SK-N-MC (cell line): ENCODE results near the gene GOLGA8A.
"Not testable (repeated sequence)": the region's sequence is repeated elsewhere in the genome, so short reads cannot be mapped to it uniquely, and the experiment has no call there.

ENCODE experiments used
- EZH2 ChIP-seq: fragments of 200-600 bp; sonication (generic); IDR thresholded peaks from one replicate; pipeline ENCODE4 v1.6.1; 2017; ENCODE audit warnings: antibody characterized with exemption
- FOXP2 ChIP-seq: optimal IDR thresholded peaks from 2 replicates; pipeline ENCODE3; 2011; ENCODE audit warnings: mild to moderate bottlenecking, moderate library complexity; ENCODE audit not compliant: insufficient read depth; ENCODE audit errors: extremely low read length, control extremely low read depth
- POLR2AphosphoS5 ChIP-seq: IDR thresholded peaks from 2 replicates; pipeline ENCODE4 v1.6.1; 2012; ENCODE audit warnings: mild to moderate bottlenecking, low read depth, low read length, borderline replicate concordance

DNA sequence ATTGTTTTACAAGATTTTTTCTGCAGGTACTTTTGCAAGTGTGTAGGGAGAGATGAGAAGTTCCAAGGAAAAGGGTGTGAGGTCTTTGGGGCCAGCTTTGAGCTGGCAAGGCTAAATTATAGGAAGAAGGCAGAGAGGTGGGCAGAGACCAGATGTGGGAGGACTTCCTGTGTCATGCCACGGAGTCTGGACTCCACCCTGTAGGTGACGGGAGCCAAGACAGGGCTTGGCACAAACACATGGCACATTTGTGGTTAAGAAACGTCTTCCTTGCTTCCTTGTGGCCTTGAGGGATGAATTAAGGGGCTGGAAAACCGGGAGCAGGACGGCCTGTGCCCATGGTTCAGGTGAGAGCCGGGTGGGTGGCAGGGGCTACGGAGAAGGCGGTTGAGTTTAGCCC, 19.2 kb downstream of the GOLGA8A start:
- not testable (repeated sequence) for TF ChIP-seq EZH2, POLR2AphosphoS5, FOXP2
